Smooth muscle cell (in vitro differentiated cells): Measurements from ENCODE around the gene GABBR1. TPM values are rescaled to one million over a fixed set of nuclear protein-coding genes. Genes with fewer than 3 reads are reported as not detected.

ENCODE experiments used
- DNase-seq: peaks from one replicate; lab custom pipeline; 2025; ENCODE audit not compliant: unreplicated experiment; lab: John Stamatoyannopoulos, UW
- H2AFZ ChIP-seq: fragments of 200-600 bp; sonication (generic); 2 replicates; pipeline ENCODE4 v1.6.0; 2016; ENCODE audit warnings: antibody characterized with exemption, low read depth, mild to moderate bottlenecking
- H3F3A ChIP-seq: fragments of 200-600 bp; sonication (generic); 2 replicates; pipeline ENCODE4 v1.6.0; 2017; ENCODE audit warnings: antibody characterized with exemption, low read depth
- H3K27ac ChIP-seq: fragments of 200-600 bp; sonication (generic); 2 replicates; pipeline ENCODE4 v1.5.1; 2016; ENCODE audit warnings: low read depth, mild to moderate bottlenecking
- H3K27me3 ChIP-seq: fragments of 200-600 bp; sonication (generic); 2 replicates; pipeline ENCODE4 v1.6.1; 2016; ENCODE audit warnings: low read depth, mild to moderate bottlenecking
- H3K36me3 ChIP-seq: fragments of 200-600 bp; sonication (generic); 2 replicates; pipeline ENCODE4 v1.5.1; 2016; ENCODE audit warnings: low read depth
- H3K4me1 ChIP-seq: fragments of 200-600 bp; sonication (generic); 2 replicates; pipeline ENCODE4 v1.5.1; 2016; ENCODE audit warnings: low read depth
- H3K4me2 ChIP-seq: fragments of 200-600 bp; sonication (generic); 2 replicates; pipeline ENCODE4 v1.6.0; 2016; ENCODE audit warnings: mild to moderate bottlenecking
- H3K4me3 ChIP-seq: fragments of 200-600 bp; sonication (generic); 2 replicates; pipeline ENCODE4 v1.5.1; 2016; ENCODE audit warnings: mild to moderate bottlenecking
- H3K79me2 ChIP-seq: fragments of 200-600 bp; sonication (generic); 2 replicates; pipeline ENCODE4 v1.6.0; 2016; ENCODE audit warnings: low read depth, mild to moderate bottlenecking
- H3K9ac ChIP-seq: fragments of 200-600 bp; sonication (generic); 2 replicates; pipeline ENCODE4 v1.6.0; 2016; ENCODE audit warnings: low read depth
- H3K9me3 ChIP-seq: fragments of 200-600 bp; sonication (generic); replicated peaks from 2 replicates; pipeline ENCODE4 v1.5.1; 2016; ENCODE audit warnings: low read depth
- H4K20me1 ChIP-seq: fragments of 200-600 bp; sonication (generic); 2 replicates; pipeline ENCODE4 v1.6.0; 2016; ENCODE audit warnings: low read depth
- CTCF ChIP-seq: fragments of 200-600 bp; sonication (generic); IDR thresholded peaks from 2 replicates; pipeline ENCODE4 v1.5.1; 2017; ENCODE audit warnings: borderline replicate concordance, mild to moderate bottlenecking, antibody characterized with exemption; ENCODE audit not compliant: insufficient read depth, poor library complexity, severe bottlenecking
- WGBS: methylation state at CpG from one replicate; pipeline ENCODE4 v1.1.7; 2016; ENCODE audit warnings: low lambda C conversion rate; 5-methylcytosine and 5-hydroxymethylcytosine counted together
- polyA plus RNA-seq: library from polyadenylated mRNA; unstranded; fragments of >200 nt; fragmentation: Nextera tagmentation; extraction: Ambion mirVana; gene quantifications from 2 replicates; pipeline ENCODE4 v1.2.1, GENCODE V29; 2016
- total RNA-seq: library from RNA; depleted of rRNA; stranded (reverse); fragments of >200 nt; gene quantifications from 2 replicates; pipeline ENCODE4 v1.2.3, GENCODE V29; 2014

Gene GABBR1
- total and polyA plus RNA-seq, 2 experiments from 2014 or later, result 13.2 to 26.0 TPM

GRCh38 chr6:29656157-29656556 is 23.2 kb upstream of the GABBR1 start:
- 63% methylated on average over 2 of the region's 2 CpGs for WGBS
- DNase-seq, result no peak

GRCh38 chr6:29655658-29656057 is 22.7 kb upstream of the GABBR1 start:
- DNase-seq, result no peak
- H3F3A ChIP-seq, result no peaks in the 10 kb centered on the region
- WGBS, result 90% methylated on average over 6 of the region's 6 CpGs
- no peak overlapping the region for H3K4me2 ChIP-seq
- no peak overlapping the region for H3K27ac ChIP-seq
- no peaks in the 10 kb centered on the region for H3K4me1 ChIP-seq
- H3K27me3 ChIP-seq, result peaks cover 8% of the 10 kb centered on the region
- H3K9me3 ChIP-seq, result no peaks in the 10 kb centered on the region
- no peaks in the 10 kb centered on the region for H3K36me3 ChIP-seq
- no peak for TF ChIP-seq CTCF
- H4K20me1 ChIP-seq, result no peaks in the 10 kb centered on the region
- no peak overlapping the region for H3K4me3 ChIP-seq
- no peak overlapping the region for H3K9ac ChIP-seq
- no peaks in the 10 kb centered on the region for H3K79me2 ChIP-seq
- no peak overlapping the region for H2AFZ ChIP-seq

More at GRCh38 chr6:29656157-29656556, 23.2 kb upstream of the GABBR1 start:
- Histone ChIP-seq H3K9ac (no peak overlapping the region), H3K4me3 (no peak overlapping the region), H2AFZ (no peak overlapping the region), H3K36me3 (no peaks in the 10 kb centered on the region), H3K79me2 (no peaks in the 10 kb centered on the region), H3K4me2 (no peak overlapping the region), H3K4me1 (no peaks in the 10 kb centered on the region), H4K20me1 (no peaks in the 10 kb centered on the region), H3K27me3 (peaks cover 13% of the 10 kb centered on the region), H3F3A (no peaks in the 10 kb centered on the region), H3K27ac (no peak overlapping the region), H3K9me3 (no peaks in the 10 kb centered on the region)
- no peak for TF ChIP-seq CTCF

GRCh38 chr6:29653452-29654038 is 20.6 kb upstream of the GABBR1 start:
- WGBS, result 16% methylated on average over 8 of the region's 8 CpGs
- H3K9me3 ChIP-seq, result no peaks in the 10 kb centered on the region
- H3K79me2 ChIP-seq, result no peaks in the 10 kb centered on the region
- H3F3A ChIP-seq, result no peaks in the 10 kb centered on the region
- H3K4me3 ChIP-seq, result no peak overlapping the region
- no peaks in the 10 kb centered on the region for H4K20me1 ChIP-seq
- peaks cover 5% of the 10 kb centered on the region for H3K4me1 ChIP-seq
- H3K27ac ChIP-seq, result no peak overlapping the region
- no peak overlapping the region for H3K9ac ChIP-seq
- H3K36me3 ChIP-seq, result no peaks in the 10 kb centered on the region
- H2AFZ ChIP-seq, result no peak overlapping the region
- H3K4me2 ChIP-seq, result no peak overlapping the region
- DNase-seq, result no peak
- TF ChIP-seq CTCF, result peak; percentile 76
- peaks cover 7% of the 10 kb centered on the region for H3K27me3 ChIP-seq

- Histone ChIP-seq H3K4me3 (no peak overlapping the region), H3K36me3 (no peaks in the 10 kb centered on the region), H3K9ac (no peak overlapping the region), H3K9me3 (no peaks in the 10 kb centered on the region), H2AFZ (no peak overlapping the region), H4K20me1 (no peaks in the 10 kb centered on the region), H3F3A (no peaks in the 10 kb centered on the region), H3K4me2 (no peak overlapping the region), H3K4me1 (peaks cover 5% of the 10 kb centered on the region), H3K79me2 (no peaks in the 10 kb centered on the region), H3K27ac (no peak overlapping the region), H3K27me3 (peaks cover 7% of the 10 kb centered on the region)
- no peak for DNase-seq
- no peak for TF ChIP-seq CTCF
- 87% methylated on average over 10 of the region's 10 CpGs for WGBS
These were observed 19.2 kb upstream of the GABBR1 start for GRCh38 chr6:29652198-29652584.
